HEK293T (cell line): ENCODE measurements around the gene OPTC.

Experiments
- ARNT ChIP-seq: fragments of 450-650 bp; IDR thresholded peaks from 2 replicates; pipeline ENCODE4 v1.6.1; 2017; ENCODE audit warnings: mild to moderate bottlenecking
- BHLHE40 ChIP-seq: fragments of 450-650 bp; IDR thresholded peaks from 2 replicates; pipeline ENCODE4 v1.6.1; 2016; ENCODE audit warnings: mild to moderate bottlenecking, moderate library complexity, borderline replicate concordance
- FOXA1 ChIP-seq: fragments of 450-650 bp; IDR thresholded peaks from 2 replicates; pipeline ENCODE4 v1.6.1; 2016; ENCODE audit warnings: mild to moderate bottlenecking
- FOXK2 ChIP-seq: fragments of 450-650 bp; IDR thresholded peaks from 2 replicates; pipeline ENCODE4 v1.6.1; 2016; ENCODE audit warnings: mild to moderate bottlenecking
- FOXM1 ChIP-seq: fragments of 450-650 bp; IDR thresholded peaks from 2 replicates; pipeline ENCODE4 v1.6.1; 2017; ENCODE audit warnings: mild to moderate bottlenecking, borderline replicate concordance
- HDGF ChIP-seq: fragments of 450-650 bp; IDR thresholded peaks from 2 replicates; pipeline ENCODE4 v1.6.1; 2017; ENCODE audit warnings: antibody characterized with exemption, borderline replicate concordance
- L3MBTL2 ChIP-seq: fragments of 450-650 bp; conservative IDR thresholded peaks from 2 replicates; pipeline ENCODE4 v1.6.1; 2016; ENCODE audit warnings: mild to moderate bottlenecking
- LEF1 ChIP-seq: fragments of 450-650 bp; IDR thresholded peaks from 2 replicates; pipeline ENCODE4 v1.6.1; 2017; ENCODE audit warnings: mild to moderate bottlenecking, borderline replicate concordance
- NFRKB ChIP-seq: fragments of 450-650 bp; IDR thresholded peaks from 2 replicates; pipeline ENCODE4 v1.6.1; 2016; ENCODE audit warnings: mild to moderate bottlenecking, moderate library complexity
- PKNOX1 ChIP-seq: fragments of 450-650 bp; IDR thresholded peaks from 2 replicates; pipeline ENCODE4 v1.6.1; 2016
- SP1 ChIP-seq: fragments of 450-650 bp; IDR thresholded peaks from 2 replicates; pipeline ENCODE4 v1.6.1; 2017
- SUZ12 ChIP-seq: fragments of 450-650 bp; IDR thresholded peaks from 2 replicates; pipeline ENCODE4 v1.6.1; 2016; ENCODE audit warnings: mild to moderate bottlenecking

GRCh38 chr1:203471841-203472240, 22.1 kb upstream of the OPTC start:
- TF ChIP-seq FOXA1 (no peak), FOXM1 (no peak), SUZ12 (no peak), FOXK2 (no peak), BHLHE40 (no peak), LEF1 (no peak), SP1 (no peak), PKNOX1 (no peak), ARNT (no peak), L3MBTL2 (no peak), NFRKB (no peak), HDGF (no peak)
